H1 (cell line): ENCODE data around the gene ATP6V1B1. TPM values are rescaled to one million over a fixed set of nuclear protein-coding genes. Genes with fewer than 3 reads are reported as not detected.

Experiments used
- CTCF ChIA-PET: fragments of 300-600 bp; sonication (Branson Sonifier 250); formaldehyde crosslinking; loops from one replicate; lab custom pipeline; 2021; ENCODE audit not compliant: partially characterized antibody; lab: Charles Lee
- POLR2A ChIA-PET: fragments of 300-600 bp; sonication (Branson Sonifier 250); formaldehyde crosslinking; loops from one replicate; lab custom pipeline; 2021; ENCODE audit warnings: inconsistent platforms; ENCODE audit not compliant: partially characterized antibody; lab: Charles Lee
- DNase-seq, 2 experiments: peaks; one replicate each; pipeline versions ENCODE4 v3.0.0 to v3.0.0-alpha.2; 2010 to 2022; ENCODE audit warnings: low spot score in 2 of 2, low read depth in 1 of 2, mixed read lengths in 1 of 2
- FAIRE-seq: peaks from 2 replicates; lab custom pipeline; 2011; peaks lifted over from hg19 to GRCh38; lab: Jason Lieb, UNC
- H2AFZ ChIP-seq: 2 replicates; pipeline ENCODE4 v1.8.1; 2012; ENCODE audit warnings: low read length, inconsistent platforms
- H2AK5ac ChIP-seq: 2 replicates; pipeline ENCODE4 v1.6.1; 2013; ENCODE audit warnings: low read depth, low read length
- H2BK120ac ChIP-seq: replicated peaks from 2 replicates; pipeline ENCODE3; 2013; ENCODE audit warnings: low read depth, low read length, inconsistent platforms
- H2BK12ac ChIP-seq: 2 replicates; pipeline ENCODE4 v1.6.1; 2013; ENCODE audit warnings: low read depth, low read length
- H2BK15ac ChIP-seq: 2 replicates; pipeline ENCODE4 v1.6.1; 2013; ENCODE audit warnings: low read length
- H2BK20ac ChIP-seq: 2 replicates; pipeline ENCODE4 v1.6.1; 2013; ENCODE audit warnings: low read length
- H2BK5ac ChIP-seq: 2 replicates; pipeline ENCODE4 v1.6.1; 2013; ENCODE audit warnings: low read depth, low read length
- H3K14ac ChIP-seq: 2 replicates; pipeline ENCODE4 v1.6.1; 2013; ENCODE audit warnings: inconsistent platforms; ENCODE audit not compliant: insufficient read length
- H3K18ac ChIP-seq: 2 replicates; pipeline ENCODE4 v1.6.1; 2013; ENCODE audit warnings: low read length; ENCODE audit errors: extremely low read depth
- H3K23ac ChIP-seq: 2 replicates; pipeline ENCODE4 v1.6.1; 2013; ENCODE audit warnings: inconsistent platforms; ENCODE audit not compliant: insufficient read length
- H3K23me2 ChIP-seq: 2 replicates; pipeline ENCODE4 v1.6.1; 2013; ENCODE audit warnings: low read depth, low read length
- H3K27ac ChIP-seq: 2 replicates; pipeline ENCODE4 v1.6.1; 2011; ENCODE audit warnings: low read depth, low read length, inconsistent platforms
- H3K27me3 ChIP-seq, 4 experiments: replicated peaks in 1 of 4; 1 replicate in 1 of 4; 2 replicates in 3 of 4; pipeline versions ENCODE4 v1.6.1 to v1.8.1; 2011 to 2013; ENCODE audit warnings: low read length in 3 of 4, mild to moderate bottlenecking in 3 of 4, inconsistent platforms in 2 of 4, mixed read lengths in 2 of 4, moderate library complexity in 1 of 4; ENCODE audit not compliant: control insufficient read depth in 3 of 4, insufficient read depth in 3 of 4; ENCODE audit errors: extremely low read depth in 1 of 4
- H3K36me3 ChIP-seq, 4 experiments: 2 replicates each; pipeline versions ENCODE4 v1.6.1 to v1.8.1; 2011 to 2013; ENCODE audit warnings: mild to moderate bottlenecking in 4 of 4, low read length in 3 of 4, moderate library complexity in 2 of 4, control low read depth in 1 of 4, inconsistent platforms in 1 of 4; ENCODE audit not compliant: insufficient read depth in 4 of 4, control insufficient read depth in 2 of 4
- H3K4ac ChIP-seq: replicated peaks from 2 replicates; pipeline ENCODE3; 2013; ENCODE audit warnings: low read length, low read depth, mixed read lengths, inconsistent platforms; ENCODE audit not compliant: insufficient read length
- H3K4me1 ChIP-seq, 4 experiments: replicated peaks in 1 of 4; 1 replicate in 1 of 4; 2 replicates in 3 of 4; pipeline versions ENCODE4 v1.6.1 to v1.8.1; 2011 to 2013; ENCODE audit warnings: low read length in 3 of 4, inconsistent platforms in 2 of 4, mixed read lengths in 1 of 4; ENCODE audit not compliant: insufficient read depth in 4 of 4, control insufficient read depth in 3 of 4
- H3K4me2 ChIP-seq, 2 experiments: 2 replicates each; pipeline versions ENCODE4 v1.6.1 to v1.8.1; 2011 to 2013; ENCODE audit warnings: low read depth in 2 of 2, low read length in 2 of 2, control low read depth in 1 of 2, inconsistent platforms in 1 of 2, mild to moderate bottlenecking in 1 of 2; ENCODE audit not compliant: insufficient read depth in 1 of 2
- H3K4me3 ChIP-seq, 4 experiments: fragments of 200-600, 300-600 bp in 1 of 4; sonication (generic), shearing (Covaris generic), sonication (Bioruptor Twin) in 1 of 4; 2 replicates each; pipeline versions ENCODE4 v1.5.1 to v1.8.1; 2011 to 2016; ENCODE audit warnings: low read length in 4 of 4, low read depth in 3 of 4, control low read depth in 2 of 4, inconsistent platforms in 2 of 4, mild to moderate bottlenecking in 2 of 4, mixed read lengths in 1 of 4, moderate library complexity in 1 of 4; ENCODE audit not compliant: insufficient read depth in 2 of 4; ENCODE audit errors: extremely low read depth in 1 of 4
- H3K56ac ChIP-seq: replicated peaks from 2 replicates; pipeline ENCODE3; 2013; ENCODE audit warnings: low read depth, mild to moderate bottlenecking, mixed read lengths, low read length, inconsistent platforms; ENCODE audit not compliant: insufficient read length
- H3K79me1 ChIP-seq: 2 replicates; pipeline ENCODE4 v1.6.1; 2013; ENCODE audit warnings: low read depth, low read length, control low read depth
- H3K79me2 ChIP-seq, 2 experiments: 2 replicates each; pipeline versions ENCODE4 v1.6.1 to v1.8.1; 2012 to 2013; ENCODE audit warnings: low read length in 2 of 2, mild to moderate bottlenecking in 2 of 2, inconsistent platforms in 1 of 2; ENCODE audit not compliant: insufficient read depth in 2 of 2, control insufficient read depth in 1 of 2
- H3K9ac ChIP-seq, 4 experiments: replicated peaks in 1 of 4; 1 replicate in 1 of 4; 2 replicates in 3 of 4; pipeline versions ENCODE4 v1.6.1 to v1.8.1; 2011 to 2013; ENCODE audit warnings: low read depth in 3 of 4, low read length in 3 of 4, control low read depth in 2 of 4, mild to moderate bottlenecking in 2 of 4, moderate library complexity in 2 of 4, inconsistent platforms in 1 of 4; ENCODE audit errors: extremely low read depth in 1 of 4
- H3K9me3 ChIP-seq, 2 experiments: 2 replicates each; pipeline versions ENCODE4 v1.6.1 to v1.8.1; 2012 to 2013; ENCODE audit warnings: mild to moderate bottlenecking in 2 of 2, moderate library complexity in 2 of 2, control low read depth in 1 of 2, inconsistent platforms in 1 of 2, low read depth in 1 of 2, low read length in 1 of 2, mixed read lengths in 1 of 2; ENCODE audit not compliant: insufficient read depth in 2 of 2
- H4K20me1 ChIP-seq, 2 experiments: replicated peaks in 1 of 2; 2 replicates each; pipeline versions ENCODE3 to v1.8.1; 2011 to 2013; ENCODE audit warnings: inconsistent platforms in 2 of 2, low read length in 2 of 2, mild to moderate bottlenecking in 1 of 2; ENCODE audit not compliant: insufficient read depth in 2 of 2, control insufficient read depth in 1 of 2
- H4K5ac ChIP-seq: 2 replicates; pipeline ENCODE4 v1.6.1; 2013; ENCODE audit warnings: low read length, low read depth, mixed read lengths, inconsistent platforms; ENCODE audit not compliant: insufficient read length
- H4K8ac ChIP-seq: 2 replicates; pipeline ENCODE4 v1.8.0; 2013; ENCODE audit warnings: mild to moderate bottlenecking, moderate library complexity, low read length, inconsistent platforms; ENCODE audit not compliant: insufficient read depth; ENCODE audit errors: extremely low read depth
- H4K91ac ChIP-seq: replicated peaks from 2 replicates; pipeline ENCODE3; 2013; ENCODE audit warnings: low read length, mixed read lengths, inconsistent platforms; ENCODE audit not compliant: insufficient read length
- CBX8 ChIP-seq: fragments of 300-800, 300-1000 bp; sonication (generic); IDR thresholded peaks from 2 replicates; pipeline ENCODE4 v1.7.1; 2016; ENCODE audit warnings: low read depth, low read length, borderline replicate concordance
- CHD1 ChIP-seq: IDR thresholded peaks from 2 replicates; pipeline ENCODE4 v1.6.1; 2012; ENCODE audit warnings: low read depth, low read length, improper control_type of control experiment
- EGR1 ChIP-seq: IDR thresholded peaks from 2 replicates; pipeline ENCODE4 v1.6.1; 2011; ENCODE audit warnings: low read depth, low read length, borderline replicate concordance
- KDM1A ChIP-seq: fragments of 200-600, 300-600 bp; sonication (generic); IDR thresholded peaks from 2 replicates; pipeline ENCODE4 v1.7.1; 2016; ENCODE audit warnings: mild to moderate bottlenecking, low read length, borderline replicate concordance
- KDM5A ChIP-seq: fragments of 200-600 bp; IDR thresholded peaks from 2 replicates; pipeline ENCODE4 v1.7.1; 2012; ENCODE audit warnings: mild to moderate bottlenecking, low read length, inconsistent platforms, mixed read lengths
- MAX ChIP-seq: IDR thresholded peaks from 2 replicates; pipeline ENCODE4 v1.6.1; 2012; ENCODE audit warnings: inconsistent platforms
- PHF8 ChIP-seq: fragments of 200-600 bp; sonication (generic); conservative IDR thresholded peaks from 2 replicates; pipeline ENCODE4 v1.7.1; 2012; ENCODE audit warnings: low read depth, mild to moderate bottlenecking, inconsistent platforms, low read length, moderate library complexity
- RAD21 ChIP-seq, 2 experiments: IDR thresholded peaks in 1 of 2; conservative IDR thresholded peaks in 1 of 2; 2 replicates each; pipeline ENCODE4 v1.6.1; 2011; ENCODE audit warnings: low read depth in 2 of 2, low read length in 2 of 2, improper control_type of control experiment in 1 of 2, inconsistent platforms in 1 of 2, mild to moderate bottlenecking in 1 of 2, moderate library complexity in 1 of 2
- SRF ChIP-seq: IDR thresholded peaks from 2 replicates; pipeline ENCODE4 v1.6.1; 2011; ENCODE audit warnings: mild to moderate bottlenecking, low read depth, low read length, moderate library complexity
- TAF1 ChIP-seq: IDR thresholded peaks from 2 replicates; pipeline ENCODE4 v1.6.1; 2011; ENCODE audit warnings: mild to moderate bottlenecking, low read depth, low read length
- polyA plus RNA-seq, 7 experiments: library from polyadenylated mRNA; depleted of rRNA in 3 of 7; stranded (reverse) in 5 of 7; unstranded in 2 of 7; fragments of >200 nt in 5 of 7; fragments of 200-250 nt in 2 of 7; gene quantifications; 1 replicate in 5 of 7; 2 replicates in 1 of 7; 4 replicates in 1 of 7; pipeline versions ENCODE4 v1.2.1 to v1.2.3, GENCODE V29; 2011 to 2013; ENCODE audit warnings: missing spikeins in 2 of 7, mixed read lengths in 2 of 7
- total RNA-seq: library from RNA; stranded (reverse); fragmentation: NEBNext Ultra II Directional; extraction: Animal tissue kit (Norgen Biotek cat#: 25700); gene quantifications from 2 replicates; pipeline ENCODE4 v1.2.1, GENCODE V29; 2021

ATP6V1B1 gene
- total and polyA plus RNA-seq, 2 of the 8 experiments (the other 6 are each of a cell fraction or from before 2014, with no cell fraction given): not detected

GRCh38 chr2:70916291-70916690, 19.4 kb upstream of the ATP6V1B1 start:
- FAIRE-seq: no peak
- POLR2A ChIA-PET: no interaction called here

More at GRCh38 chr2:70916291-70916690, 19.4 kb upstream of the ATP6V1B1 start:
- Histone ChIP-seq H3K36me3 (no peaks in the 10 kb centered on the region), H3K79me1 (no peaks in the 10 kb centered on the region), H3K79me2 (no peaks in the 10 kb centered on the region), H3K4me3 (no peak overlapping the region), H2BK12ac (no peak overlapping the region), H3K4ac (no peak overlapping the region), H3K23me2 (no peaks in the 10 kb centered on the region), H2AK5ac (no peak overlapping the region), H2BK5ac (no peak overlapping the region), H4K5ac (no peak overlapping the region), H4K91ac (no peak overlapping the region), H3K4me2 (no peak overlapping the region), H3K9ac (no peak overlapping the region), H3K27ac (no peak overlapping the region), H4K20me1 (no peaks in the 10 kb centered on the region), H2AFZ (no peak overlapping the region), H3K27me3 (peaks cover 0 to 4% (median under 1%) of the 10 kb centered on the region in 4 experiments; a peak in 2 of 7 replicates), H3K4me1 (no peaks in the 10 kb centered on the region), H3K9me3 (no peaks in the 10 kb centered on the region), H2BK120ac (no peak overlapping the region), H3K56ac (no peak overlapping the region), H2BK20ac (no peak overlapping the region), H3K14ac (no peak overlapping the region), H3K23ac (no peak overlapping the region), H2BK15ac (no peak overlapping the region), H4K8ac (no peak overlapping the region), H3K18ac (no peak overlapping the region)
- CTCF ChIA-PET: interaction anchor here (0.6 to 7.2 kb wide), 10 partner anchors 19 to 705 kb away, joined by 3 to 73 read pairs (median 4); no protein-coding TSS in a partner anchor
- DNase-seq: no peak
- no peak for TF ChIP-seq PHF8
- TF ChIP-seq TAF1: no peak
- no peak for TF ChIP-seq EGR1
- no peak for TF ChIP-seq RAD21 (IDR thresholded peaks at IDR 0.05 in 1 of 2, conservative IDR thresholded peaks at IDR 0.05 in 1 of 2; ENCODE audit: low read depth in 2 of 2, low read length in 2 of 2)
- TF ChIP-seq CHD1: no peak
- no peak for TF ChIP-seq KDM1A
- TF ChIP-seq MAX: no peak
- TF ChIP-seq SRF: no peak
- TF ChIP-seq KDM5A: no peak
- no peak for TF ChIP-seq CBX8
